Measurements from ENCODE around the gene ROMO1.

ROMO1 gene

DNA sequence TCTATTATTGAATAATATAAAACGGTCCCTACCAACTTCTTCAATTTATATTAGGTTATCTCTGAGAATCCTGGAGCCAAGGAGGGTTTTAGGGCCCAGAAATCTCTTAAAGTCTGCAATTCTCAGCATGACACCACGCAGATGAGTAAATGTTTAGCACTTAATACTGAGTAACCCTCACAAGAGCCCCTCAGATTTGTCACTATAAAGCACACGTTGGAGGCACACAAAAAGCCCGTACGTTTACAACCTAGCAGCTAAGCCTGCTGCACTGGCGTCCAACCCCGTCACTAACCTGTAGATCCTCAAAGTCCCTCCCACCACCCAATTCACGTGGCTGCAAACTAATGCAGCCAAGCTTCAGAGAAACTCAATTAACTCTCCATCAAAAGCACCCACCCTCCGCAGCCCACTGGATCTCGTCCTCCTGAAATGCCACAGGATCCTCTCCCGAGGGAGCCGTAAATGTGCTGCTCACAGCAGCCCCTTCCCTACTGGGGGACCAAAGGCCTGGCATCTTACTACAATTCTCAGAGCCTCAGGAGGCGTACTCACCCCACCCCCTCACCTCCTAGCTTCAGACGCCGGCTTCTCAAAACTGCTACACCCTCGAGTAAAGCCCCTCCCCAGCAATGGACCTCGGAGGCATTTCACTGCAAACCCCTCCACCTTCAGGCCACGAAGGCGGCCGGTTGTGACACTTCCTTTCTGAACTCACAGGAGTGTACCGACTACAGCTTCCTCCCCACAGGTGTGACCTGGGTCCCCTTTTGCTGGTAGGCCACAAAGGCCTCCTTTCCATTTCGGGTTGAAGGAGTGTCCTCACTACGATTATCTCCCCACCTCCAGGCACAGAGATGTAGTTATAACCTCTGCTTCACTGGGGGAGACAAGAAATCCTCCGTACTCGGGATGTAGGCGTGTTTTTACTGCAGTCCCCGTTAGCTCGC is 35.4 kb upstream of the ROMO1 start:
- H3K4me3 ChIP-seq (ENCODE audit: low read depth, low read length) = peak overlapping the region; percentile 94
- H3K9ac ChIP-seq (ENCODE audit: low read length) = peak overlapping the region; percentile 97
- H4K8ac ChIP-seq (ENCODE audit: low read depth, low read length) = peak overlapping the region; percentile 97
- H3K9me3 ChIP-seq (ENCODE audit: insufficient read depth, low read depth, low read length) = no peaks in the 10 kb centered on the region
- peak overlapping the region; percentile 91 for H2BK5ac ChIP-seq (ENCODE audit: low read depth, low read length, poor library complexity)
- peak; percentile 37 to 55 for DNase-seq
- no peaks in the 10 kb centered on the region for H3K36me3 ChIP-seq (ENCODE audit: control insufficient read depth in 1 of 2, insufficient read depth in 2 of 2, low read length in 2 of 2)
- peak overlapping the region; percentile 99 for H3K14ac ChIP-seq (ENCODE audit: low read length)
- peak overlapping the region; percentile 47 for H2AFZ ChIP-seq (ENCODE audit: insufficient read depth, low read length, poor library complexity)
- H3K4ac ChIP-seq (ENCODE audit: low read depth, low read length) = peak overlapping the region; percentile 97
- H4K12ac ChIP-seq (ENCODE audit: low read depth, low read length) = peak overlapping the region; percentile 95
- peak overlapping the region; percentile 88 for H2BK120ac ChIP-seq (ENCODE audit: insufficient read depth, low read length, poor library complexity)
- no peaks in the 10 kb centered on the region for H3K27me3 ChIP-seq (ENCODE audit: insufficient read depth, low read length)
- peak overlapping the region; percentile 91 for H3K4me2 ChIP-seq (ENCODE audit: low read length)
- peaks cover 19% of the 10 kb centered on the region for H3K79me2 ChIP-seq (ENCODE audit: control insufficient read depth, insufficient read depth, low read length, poor library complexity)
- H3K18ac ChIP-seq (ENCODE audit: low read length) = peak overlapping the region; percentile 96
- peak overlapping the region; percentile 67 for H3K27ac ChIP-seq (ENCODE audit: low read depth, low read length)
- H3K4me1 ChIP-seq (ENCODE audit: control insufficient read depth in 1 of 2, insufficient read depth in 2 of 2, low read length in 2 of 2) = peaks cover 4 to 5% of the 10 kb centered on the region in 2 experiments
- H2AK5ac ChIP-seq (ENCODE audit: low read length) = peak overlapping the region; percentile 96
- no peak overlapping the region for H3K23ac ChIP-seq (ENCODE audit: low read length)
- no peak overlapping the region for H2BK12ac ChIP-seq (ENCODE audit: low read length)
- peaks cover 11% of the 10 kb centered on the region for H3K79me1 ChIP-seq (ENCODE audit: low read length)
- peak overlapping the region; percentile 91 for H4K91ac ChIP-seq (ENCODE audit: low read depth, low read length)
- WGBS (ENCODE audit: extremely low coverage, insufficient coverage, insufficient read length) = no CpG with 5 or more reads among the region's 28 CpGs

DNA sequence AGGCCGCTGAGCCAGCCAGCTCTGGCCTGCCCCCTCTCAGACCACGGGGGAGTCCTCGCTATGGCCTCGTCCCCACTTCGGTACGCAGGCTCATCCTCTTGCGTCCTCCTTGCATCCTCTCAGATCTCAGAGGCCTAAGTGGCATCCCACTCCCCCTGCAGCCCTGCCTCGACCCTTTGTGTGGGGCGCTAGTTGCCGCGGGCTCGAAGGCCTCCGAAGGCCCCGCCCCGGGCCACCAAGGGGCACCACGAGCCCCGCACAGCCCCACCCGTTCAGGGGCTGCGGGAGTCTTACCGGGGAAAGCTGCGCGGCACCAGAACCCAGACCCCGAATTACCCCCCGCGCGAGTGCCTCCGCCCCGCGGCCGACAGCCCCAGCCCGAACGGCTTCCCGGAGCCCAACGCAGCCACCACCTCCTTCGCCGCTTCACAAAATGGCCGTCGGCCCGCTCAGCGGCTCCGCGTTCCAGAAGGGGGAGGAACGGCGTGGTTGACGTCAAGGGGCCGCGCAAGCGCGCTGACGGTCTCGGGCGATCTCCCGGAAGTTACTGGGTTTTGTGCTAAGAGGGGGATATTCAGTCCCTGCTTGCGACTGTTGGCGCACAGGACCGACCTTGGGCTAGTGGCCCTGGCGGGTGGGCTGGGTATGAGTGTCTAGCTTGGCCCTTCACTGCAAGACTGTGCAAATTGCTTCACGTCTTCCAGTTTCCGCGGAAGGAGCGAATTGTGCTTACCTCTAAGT is 34.6 kb upstream of the ROMO1 start, which contains the start of the genes CPNE1 and RBM12:
Gene CPNE1 (minus strand): TSS at position 435 of the 741 bp plus-strand sequence. CDS start 31,977 bp downstream, outside the sequence.
Gene RBM12 (minus strand): TSS at position 435 of the 741 bp plus-strand sequence. CDS start 9,578 bp downstream, outside the sequence.
- H3K27ac ChIP-seq (ENCODE audit: low read depth, low read length) = peak within 1 kb of the TSS; percentile 97
- peak within 1 kb of the TSS; percentile 97 for H3K9ac ChIP-seq (ENCODE audit: low read length)
- peak within 1 kb of the TSS; percentile 97 for H3K4ac ChIP-seq (ENCODE audit: low read depth, low read length)
- H2BK12ac ChIP-seq (ENCODE audit: low read length) = no peak within 1 kb of the TSS
- H3K4me2 ChIP-seq (ENCODE audit: low read length) = peak within 1 kb of the TSS; percentile 91
- peak within 1 kb of the TSS; percentile 91 for H4K91ac ChIP-seq (ENCODE audit: low read depth, low read length)
- peaks cover 17% of the 10 kb centered on the region for H3K79me2 ChIP-seq (ENCODE audit: control insufficient read depth, insufficient read depth, low read length, poor library complexity)
- peak within 1 kb of the TSS; percentile 99 for H4K8ac ChIP-seq (ENCODE audit: low read depth, low read length)
- H3K4me1 ChIP-seq (ENCODE audit: control insufficient read depth in 1 of 2, insufficient read depth in 2 of 2, low read length in 2 of 2) = peaks cover 4 to 5% of the 10 kb centered on the region in 2 experiments
- peak within 1 kb of the TSS; percentile 99 for H3K14ac ChIP-seq (ENCODE audit: low read length)
- H3K23ac ChIP-seq (ENCODE audit: low read length) = no peak within 1 kb of the TSS
- peak within 1 kb of the TSS; percentile 94 for H3K4me3 ChIP-seq (ENCODE audit: low read depth, low read length)
- peak within 1 kb of the TSS; percentile 88 for H2BK120ac ChIP-seq (ENCODE audit: insufficient read depth, low read length, poor library complexity)
- no CpG with 5 or more reads among the region's 61 CpGs for WGBS (ENCODE audit: extremely low coverage, insufficient coverage, insufficient read length)
- peak within 1 kb of the TSS; percentile 91 for H2BK5ac ChIP-seq (ENCODE audit: low read depth, low read length, poor library complexity)
- peak within 1 kb of the TSS; percentile 96 for H2AK5ac ChIP-seq (ENCODE audit: low read length)
- peak within 1 kb of the TSS; percentile 96 for H3K18ac ChIP-seq (ENCODE audit: low read length)
- H3K9me3 ChIP-seq (ENCODE audit: insufficient read depth, low read depth, low read length) = no peaks in the 10 kb centered on the region
- H4K12ac ChIP-seq (ENCODE audit: low read depth, low read length) = peak within 1 kb of the TSS; percentile 100
- H3K27me3 ChIP-seq (ENCODE audit: insufficient read depth, low read length) = no peaks in the 10 kb centered on the region
- DNase-seq = peak; percentile 96 to 98
- peaks cover 11% of the 10 kb centered on the region for H3K79me1 ChIP-seq (ENCODE audit: low read length)
- peaks cover 6% of the 10 kb centered on the region in 2 experiments for H3K36me3 ChIP-seq (ENCODE audit: control insufficient read depth in 1 of 2, insufficient read depth in 2 of 2, low read length in 2 of 2)
- peak within 1 kb of the TSS; percentile 97 for H2AFZ ChIP-seq (ENCODE audit: insufficient read depth, low read length, poor library complexity)

DNA sequence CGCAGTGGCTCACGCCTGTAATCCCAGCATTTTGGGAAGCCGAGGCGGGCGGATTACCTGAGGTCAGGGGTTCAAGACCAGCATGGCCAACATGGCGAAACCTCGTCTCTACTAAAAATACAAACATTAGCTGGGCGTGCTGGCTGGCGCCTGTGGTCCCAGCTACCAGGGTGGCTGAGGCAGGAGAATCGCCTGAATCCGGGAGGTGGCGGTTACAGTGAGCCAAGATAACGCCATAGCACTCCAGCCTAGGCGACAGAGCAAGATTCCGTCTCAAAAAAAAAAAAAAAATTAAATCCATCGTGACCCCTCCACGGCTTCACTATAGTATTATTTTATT is 33.3 kb upstream of the ROMO1 start:
- H4K12ac ChIP-seq (ENCODE audit: low read depth, low read length) = no peak overlapping the region
- no peak overlapping the region for H3K23ac ChIP-seq (ENCODE audit: low read length)
- no CpG with 5 or more reads among the region's 17 CpGs for WGBS (ENCODE audit: extremely low coverage, insufficient coverage, insufficient read length)
- no peak overlapping the region for H3K27ac ChIP-seq (ENCODE audit: low read depth, low read length)
- H3K4me3 ChIP-seq (ENCODE audit: low read depth, low read length) = no peak overlapping the region
- H3K4me2 ChIP-seq (ENCODE audit: low read length) = no peak overlapping the region
- H4K91ac ChIP-seq (ENCODE audit: low read depth, low read length) = no peak overlapping the region
- no peaks in the 10 kb centered on the region for H3K9me3 ChIP-seq (ENCODE audit: insufficient read depth, low read depth, low read length)
- H3K27me3 ChIP-seq (ENCODE audit: insufficient read depth, low read length) = no peaks in the 10 kb centered on the region
- H2BK120ac ChIP-seq (ENCODE audit: insufficient read depth, low read length, poor library complexity) = no peak overlapping the region
- H3K4ac ChIP-seq (ENCODE audit: low read depth, low read length) = no peak overlapping the region
- no peak for DNase-seq
- H2BK12ac ChIP-seq (ENCODE audit: low read length) = no peak overlapping the region
- H3K79me1 ChIP-seq (ENCODE audit: low read length) = peaks cover 11% of the 10 kb centered on the region
- H3K36me3 ChIP-seq (ENCODE audit: control insufficient read depth in 1 of 2, insufficient read depth in 2 of 2, low read length in 2 of 2) = peaks cover 7 to 10% of the 10 kb centered on the region in 2 experiments
- no peak overlapping the region for H2BK5ac ChIP-seq (ENCODE audit: low read depth, low read length, poor library complexity)
- H4K8ac ChIP-seq (ENCODE audit: low read depth, low read length) = peak overlapping the region; percentile 53
- no peak overlapping the region for H3K9ac ChIP-seq (ENCODE audit: low read length)
- no peak overlapping the region for H3K14ac ChIP-seq (ENCODE audit: low read length)
- peaks cover 0 to 5% of the 10 kb centered on the region in 2 experiments for H3K4me1 ChIP-seq (ENCODE audit: control insufficient read depth in 1 of 2, insufficient read depth in 2 of 2, low read length in 2 of 2)
- H2AK5ac ChIP-seq (ENCODE audit: low read length) = no peak overlapping the region
- peaks cover 13% of the 10 kb centered on the region for H3K79me2 ChIP-seq (ENCODE audit: control insufficient read depth, insufficient read depth, low read length, poor library complexity)
- H2AFZ ChIP-seq (ENCODE audit: insufficient read depth, low read length, poor library complexity) = no peak overlapping the region
- H3K18ac ChIP-seq (ENCODE audit: low read length) = no peak overlapping the region

GRCh38 chr20:35669221-35669620 is 30.0 kb upstream of the ROMO1 start:
- Histone ChIP-seq H4K8ac (ENCODE audit: low read depth, low read length) (no peak overlapping the region), H3K4me1 (ENCODE audit: control insufficient read depth in 1 of 2, insufficient read depth in 2 of 2, low read length in 2 of 2) (peaks cover 0 to 1% of the 10 kb centered on the region in 2 experiments), H3K27me3 (ENCODE audit: insufficient read depth, low read length) (no peaks in the 10 kb centered on the region), H3K27ac (ENCODE audit: low read depth, low read length) (no peak overlapping the region), H3K4ac (ENCODE audit: low read depth, low read length) (no peak overlapping the region), H4K12ac (ENCODE audit: low read depth, low read length) (no peak overlapping the region), H3K23ac (ENCODE audit: low read length) (no peak overlapping the region), H3K36me3 (ENCODE audit: control insufficient read depth in 1 of 2, insufficient read depth in 2 of 2, low read length in 2 of 2) (peaks cover 11 to 24% of the 10 kb centered on the region in 2 experiments), H3K79me1 (ENCODE audit: low read length) (peaks cover 8% of the 10 kb centered on the region), H4K91ac (ENCODE audit: low read depth, low read length) (no peak overlapping the region), H3K4me3 (ENCODE audit: low read depth, low read length) (no peak overlapping the region), H3K18ac (ENCODE audit: low read length) (no peak overlapping the region), H3K14ac (ENCODE audit: low read length) (no peak overlapping the region), H2AK5ac (ENCODE audit: low read length) (no peak overlapping the region), H2AFZ (ENCODE audit: insufficient read depth, low read length, poor library complexity) (no peak overlapping the region), H2BK5ac (ENCODE audit: low read depth, low read length, poor library complexity) (no peak overlapping the region), H3K9me3 (ENCODE audit: insufficient read depth, low read depth, low read length) (no peaks in the 10 kb centered on the region), H3K4me2 (ENCODE audit: low read length) (no peak overlapping the region), H3K79me2 (ENCODE audit: control insufficient read depth, insufficient read depth, low read length, poor library complexity) (peaks cover 5% of the 10 kb centered on the region), H2BK120ac (ENCODE audit: insufficient read depth, low read length, poor library complexity) (no peak overlapping the region), H2BK12ac (ENCODE audit: low read length) (no peak overlapping the region), H3K9ac (ENCODE audit: low read length) (no peak overlapping the region)
- DNase-seq = no peak
- WGBS (ENCODE audit: extremely low coverage, insufficient coverage, insufficient read length) = no CpG with 5 or more reads among the region's 5 CpGs

All from trophoblast cell (in vitro differentiated cells and primary cell).